Brain microvascular endothelial cell (primary cell): Measurements from ENCODE around the gene AMPD3.

Experiments
- DNase-seq: peaks from one replicate; pipeline ENCODE4 v3.0.0-alpha.2; 2020
- H3K27ac ChIP-seq: fragments of 250-450 bp; sonication (Bioruptor Pico); 2 replicates; pipeline ENCODE4 v1.5.1; 2020; ENCODE audit warnings: mild to moderate bottlenecking, moderate library complexity
- H3K27me3 ChIP-seq: fragments of 250-450 bp; sonication (Bioruptor Pico); replicated peaks from 2 replicates; pipeline ENCODE4 v1.5.1; 2020; ENCODE audit warnings: mild to moderate bottlenecking
- H3K36me3 ChIP-seq: fragments of 250-450 bp; sonication (Bioruptor Pico); replicated peaks from 2 replicates; pipeline ENCODE4 v1.5.1; 2020; ENCODE audit warnings: mild to moderate bottlenecking
- H3K4me3 ChIP-seq: 2 replicates; pipeline ENCODE4 v1.5.1; 2011; ENCODE audit warnings: low read depth, mild to moderate bottlenecking, control low read depth, low read length, moderate library complexity
- in situ Hi-C: cut with HindIII; loops from 2 replicates; pipeline ENCODE4 v1.10.0; 2017; ENCODE audit warnings: low sequenced_read_pairs, low pct_ligation_motif_present
- TF ChIP-seq, protein P1 (sequence below): IDR thresholded peaks from 2 replicates; pipeline ENCODE4 v1.5.1; 2011; ENCODE audit warnings: low read depth, mild to moderate bottlenecking, moderate library complexity, low read length, control low read depth, inconsistent platforms; ENCODE audit errors: missing control alignments

AMPD3 gene

DNA sequence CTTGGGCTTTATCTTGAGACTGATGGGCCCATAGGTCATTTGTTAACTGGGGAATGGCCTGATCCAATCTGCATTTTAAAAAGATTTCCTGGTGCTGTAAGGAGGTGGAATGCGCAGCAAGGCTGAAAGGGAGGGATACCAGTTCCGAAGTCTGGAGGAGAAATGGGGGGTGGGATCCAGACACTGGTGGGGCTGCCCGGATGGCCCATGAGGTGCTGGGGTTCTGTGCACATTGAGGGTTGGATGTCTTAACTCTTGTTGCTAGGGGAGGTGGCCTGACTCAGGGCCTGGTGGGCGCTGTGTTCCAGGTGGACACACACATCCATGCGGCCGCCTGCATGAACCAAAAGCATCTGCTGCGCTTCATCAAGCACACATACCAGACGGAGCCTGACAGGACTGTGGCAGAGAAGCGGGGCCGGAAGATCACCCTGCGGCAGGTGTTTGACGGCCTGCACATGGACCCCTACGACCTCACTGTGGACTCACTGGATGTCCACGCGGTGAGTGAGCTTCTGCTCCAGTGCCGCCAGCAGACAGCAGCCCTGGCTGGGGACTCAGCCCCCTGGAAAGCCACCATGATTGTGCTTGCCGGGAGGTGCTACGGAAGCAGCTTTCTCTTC, 38.1 kb downstream of the AMPD3 start:
- TF ChIP-seq, protein P1, sequence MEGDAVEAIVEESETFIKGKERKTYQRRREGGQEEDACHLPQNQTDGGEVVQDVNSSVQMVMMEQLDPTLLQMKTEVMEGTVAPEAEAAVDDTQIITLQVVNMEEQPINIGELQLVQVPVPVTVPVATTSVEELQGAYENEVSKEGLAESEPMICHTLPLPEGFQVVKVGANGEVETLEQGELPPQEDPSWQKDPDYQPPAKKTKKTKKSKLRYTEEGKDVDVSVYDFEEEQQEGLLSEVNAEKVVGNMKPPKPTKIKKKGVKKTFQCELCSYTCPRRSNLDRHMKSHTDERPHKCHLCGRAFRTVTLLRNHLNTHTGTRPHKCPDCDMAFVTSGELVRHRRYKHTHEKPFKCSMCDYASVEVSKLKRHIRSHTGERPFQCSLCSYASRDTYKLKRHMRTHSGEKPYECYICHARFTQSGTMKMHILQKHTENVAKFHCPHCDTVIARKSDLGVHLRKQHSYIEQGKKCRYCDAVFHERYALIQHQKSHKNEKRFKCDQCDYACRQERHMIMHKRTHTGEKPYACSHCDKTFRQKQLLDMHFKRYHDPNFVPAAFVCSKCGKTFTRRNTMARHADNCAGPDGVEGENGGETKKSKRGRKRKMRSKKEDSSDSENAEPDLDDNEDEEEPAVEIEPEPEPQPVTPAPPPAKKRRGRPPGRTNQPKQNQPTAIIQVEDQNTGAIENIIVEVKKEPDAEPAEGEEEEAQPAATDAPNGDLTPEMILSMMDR = no peak
- Histone ChIP-seq H3K4me3 (no peak overlapping the region), H3K27ac (no peak overlapping the region), H3K27me3 (no peaks in the 10 kb centered on the region), H3K36me3 (no peaks in the 10 kb centered on the region)
- in situ Hi-C loops = no loop called here
- DNase-seq = no peak

GRCh38 chr11:10494636-10495463, 39.8 kb downstream of the AMPD3 start:
- Histone ChIP-seq H3K27me3 (no peaks in the 10 kb centered on the region), H3K4me3 (no peak overlapping the region), H3K27ac (no peak overlapping the region), H3K36me3 (no peaks in the 10 kb centered on the region)
- in situ Hi-C loops = no loop called here
- no peak for DNase-seq
- TF ChIP-seq, protein P1 = no peak

DNA sequence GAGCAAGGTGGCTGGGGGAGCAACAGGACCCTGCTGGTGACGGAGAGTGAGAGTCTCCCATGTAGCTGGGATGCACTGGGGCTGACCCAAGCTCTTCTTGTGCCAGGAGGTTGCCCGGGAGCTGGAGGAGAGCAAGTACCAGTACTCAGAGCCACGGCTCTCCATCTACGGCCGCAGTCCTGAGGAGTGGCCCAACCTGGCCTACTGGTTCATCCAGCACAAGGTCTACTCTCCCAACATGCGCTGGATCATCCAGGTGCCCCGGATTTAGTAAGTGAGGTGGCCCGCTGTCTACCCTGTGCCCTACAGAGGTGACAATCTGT, 40.4 kb downstream of the AMPD3 start:
- H3K27ac ChIP-seq = no peak overlapping the region

DNA sequence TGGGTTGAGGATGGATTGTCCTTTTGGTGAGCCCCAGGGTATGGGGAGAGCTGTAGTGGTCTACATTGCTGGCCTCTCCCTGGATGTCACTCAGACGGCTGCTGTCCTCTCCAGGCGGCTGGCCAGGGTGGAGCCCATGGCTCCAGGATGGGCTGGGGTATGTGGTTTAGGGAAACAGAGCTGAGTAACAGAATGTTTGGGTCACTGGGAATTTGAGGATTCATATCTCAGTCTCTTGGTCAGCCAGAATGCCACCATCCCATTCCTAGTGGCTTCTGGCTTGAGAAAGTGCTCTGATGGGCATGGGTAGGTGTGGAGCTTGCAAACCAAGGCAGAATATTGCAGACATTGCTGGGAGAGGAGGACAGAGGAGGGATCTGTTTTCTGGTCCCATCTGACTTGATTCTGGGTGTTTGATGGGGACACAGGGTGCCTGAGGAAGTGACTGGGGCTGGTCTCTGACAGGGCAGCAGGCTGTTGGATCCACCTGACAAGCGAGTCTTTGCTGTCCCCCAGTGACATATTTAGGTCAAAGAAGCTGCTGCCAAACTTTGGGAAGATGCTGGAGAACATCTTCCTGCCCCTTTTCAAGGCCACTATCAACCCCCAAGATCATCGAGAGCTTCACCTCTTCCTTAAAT, 41.4 kb downstream of the AMPD3 start:
- DNase-seq = no peak
- Histone ChIP-seq H3K36me3 (peaks cover 4% of the 10 kb centered on the region), H3K27ac (no peak overlapping the region), H3K27me3 (no peaks in the 10 kb centered on the region), H3K4me3 (no peak overlapping the region)
- in situ Hi-C loops = no loop called here
- TF ChIP-seq, protein P1 = no peak

More for the DNA sequence above, 40.4 kb downstream of the AMPD3 start:
- H3K36me3 ChIP-seq = peaks cover 3% of the 10 kb centered on the region
- in situ Hi-C loops = no loop called here
- H3K4me3 ChIP-seq = no peak overlapping the region
- TF ChIP-seq, protein P1 = no peak
- no peaks in the 10 kb centered on the region for H3K27me3 ChIP-seq
- DNase-seq = no peak

DNA sequence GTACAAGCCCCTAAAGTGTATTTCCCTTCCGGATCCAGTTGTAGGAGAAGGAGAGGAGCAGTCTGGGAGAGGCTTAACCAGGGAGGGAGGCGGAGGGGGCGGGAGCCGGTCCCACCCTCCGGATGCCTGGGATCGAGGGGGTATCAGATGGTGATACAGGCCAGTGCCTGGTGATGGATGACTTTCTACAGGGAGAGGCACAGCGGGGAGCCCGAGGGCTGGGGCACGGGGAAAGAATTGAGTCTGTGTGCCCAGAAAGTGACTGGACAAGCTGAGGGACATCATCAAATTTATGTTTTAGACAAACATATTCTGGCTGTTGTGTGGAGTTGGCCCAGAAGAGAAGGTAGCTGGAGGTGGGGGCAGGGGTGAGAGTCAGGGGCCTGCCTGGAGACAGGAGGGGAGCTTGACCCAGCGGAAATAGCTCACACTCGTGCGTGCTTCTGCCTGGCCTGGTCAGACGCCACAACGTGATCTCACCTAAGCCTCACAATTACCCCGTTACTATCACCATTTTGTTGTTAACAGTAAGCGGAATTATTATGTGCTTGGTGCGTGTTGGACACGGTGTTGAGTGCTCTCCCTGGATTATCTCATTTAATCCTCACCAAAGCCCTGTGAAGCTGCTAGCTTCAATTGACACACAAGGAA, 42.4 kb downstream of the AMPD3 start:
- no peak overlapping the region for H3K4me3 ChIP-seq
- no peaks in the 10 kb centered on the region for H3K27me3 ChIP-seq
- H3K36me3 ChIP-seq = peaks cover 4% of the 10 kb centered on the region
- DNase-seq = no peak
- in situ Hi-C loops = no loop called here
- TF ChIP-seq, protein P1 = no peak
- H3K27ac ChIP-seq = no peak overlapping the region
